ENCODE measurements around the gene PXK. TPM values are rescaled to one million over a fixed set of nuclear protein-coding genes. Genes with fewer than 3 reads are reported as not detected.

The PXK gene
- total RNA-seq, 2 experiments from 2014 or later, result 68.7 to 125 TPM

DNA sequence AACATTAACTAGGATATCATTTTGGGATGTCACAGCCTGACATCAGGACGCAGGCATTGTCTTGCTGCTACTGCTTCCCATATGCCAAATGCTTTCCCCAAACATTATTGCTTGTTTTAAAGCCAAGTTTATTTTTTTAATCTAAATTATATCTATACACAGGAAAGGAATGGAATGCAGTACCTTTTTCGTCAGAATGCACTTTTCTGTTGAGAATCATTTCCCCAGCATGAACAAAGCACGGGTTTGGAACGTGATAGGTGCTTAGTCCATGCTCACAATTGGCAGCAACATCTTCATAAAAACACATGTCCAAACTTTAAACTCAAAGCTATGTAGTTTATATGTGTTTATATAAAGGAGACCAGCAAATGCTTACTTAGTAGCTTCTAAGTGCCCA lies 26.1 kb downstream of the PXK start:
- Histone ChIP-seq H3K36me3 (ENCODE audit: insufficient read depth, low read length) (peaks cover 53% of the 10 kb centered on the region), H3K27ac (ENCODE audit: low read depth, low read length, poor library complexity, severe bottlenecking) (no peak overlapping the region), H4K20me1 (ENCODE audit: insufficient read depth, low read length) (no peaks in the 10 kb centered on the region), H3K79me2 (ENCODE audit: insufficient read depth, low read depth, low read length) (peaks cover 97% of the 10 kb centered on the region), H3K9me3 (ENCODE audit: low read length) (no peaks in the 10 kb centered on the region), H3K9me2 (ENCODE audit: insufficient read depth, low read length) (no peaks in the 10 kb centered on the region), H2AFZ (ENCODE audit: low read length) (no peak overlapping the region), H3K4me2 (ENCODE audit: low read length) (no peak overlapping the region), H3K4me3 (ENCODE audit: low read depth, low read length, poor library complexity, severe bottlenecking) (no peak overlapping the region), H3K4me1 (ENCODE audit: insufficient read depth, low read length, poor library complexity, severe bottlenecking) (peaks cover 64% of the 10 kb centered on the region)
- ChIA-PET CTCF (ENCODE audit: unreplicated experiment) (no interaction called here), POLR2A (interaction anchor here (1.4 to 2.3 kb wide), 2 partner anchors 9 to 11 kb away, joined by 6 to 9 read pairs; no protein-coding TSS in a partner anchor)
- DNase-seq (ENCODE audit: low spot score), result no peak
- intact Hi-C loops (cut with micrococcal nuclease; ENCODE audit: unreplicated experiment), result no loop called here
- BruUV-seq (replicated peaks), result no TSS peak
- no peak for TF ChIP-seq EZH2phosphoT487 (IDR thresholded peaks at IDR 0.05; ENCODE audit: borderline replicate concordance, low read depth, low read length)
- TF ChIP-seq, protein P1, sequence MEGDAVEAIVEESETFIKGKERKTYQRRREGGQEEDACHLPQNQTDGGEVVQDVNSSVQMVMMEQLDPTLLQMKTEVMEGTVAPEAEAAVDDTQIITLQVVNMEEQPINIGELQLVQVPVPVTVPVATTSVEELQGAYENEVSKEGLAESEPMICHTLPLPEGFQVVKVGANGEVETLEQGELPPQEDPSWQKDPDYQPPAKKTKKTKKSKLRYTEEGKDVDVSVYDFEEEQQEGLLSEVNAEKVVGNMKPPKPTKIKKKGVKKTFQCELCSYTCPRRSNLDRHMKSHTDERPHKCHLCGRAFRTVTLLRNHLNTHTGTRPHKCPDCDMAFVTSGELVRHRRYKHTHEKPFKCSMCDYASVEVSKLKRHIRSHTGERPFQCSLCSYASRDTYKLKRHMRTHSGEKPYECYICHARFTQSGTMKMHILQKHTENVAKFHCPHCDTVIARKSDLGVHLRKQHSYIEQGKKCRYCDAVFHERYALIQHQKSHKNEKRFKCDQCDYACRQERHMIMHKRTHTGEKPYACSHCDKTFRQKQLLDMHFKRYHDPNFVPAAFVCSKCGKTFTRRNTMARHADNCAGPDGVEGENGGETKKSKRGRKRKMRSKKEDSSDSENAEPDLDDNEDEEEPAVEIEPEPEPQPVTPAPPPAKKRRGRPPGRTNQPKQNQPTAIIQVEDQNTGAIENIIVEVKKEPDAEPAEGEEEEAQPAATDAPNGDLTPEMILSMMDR (conservative IDR thresholded peaks at IDR 0.05; ENCODE audit: low read length), result no peak

GRCh38 chr3:58359621-58360020 lies 26.9 kb downstream of the PXK start:
- Histone ChIP-seq H3K36me3 (ENCODE audit: insufficient read depth, low read length) (peaks cover 57% of the 10 kb centered on the region), H3K27ac (ENCODE audit: low read depth, low read length, poor library complexity, severe bottlenecking) (no peak overlapping the region), H3K79me2 (ENCODE audit: insufficient read depth, low read depth, low read length) (peaks cover 97% of the 10 kb centered on the region), H4K20me1 (ENCODE audit: insufficient read depth, low read length) (peaks cover 1% of the 10 kb centered on the region; the same call in 1 of the 2 replicates), H3K9me3 (ENCODE audit: low read length) (no peaks in the 10 kb centered on the region), H3K4me1 (ENCODE audit: insufficient read depth, low read length, poor library complexity, severe bottlenecking) (peaks cover 56% of the 10 kb centered on the region), H3K4me2 (ENCODE audit: low read length) (no peak overlapping the region), H2AFZ (ENCODE audit: low read length) (no peak overlapping the region), H3K9me2 (ENCODE audit: insufficient read depth, low read length) (no peaks in the 10 kb centered on the region), H3K4me3 (ENCODE audit: low read depth, low read length, poor library complexity, severe bottlenecking) (no peak overlapping the region)
- TF ChIP-seq EZH2phosphoT487 (IDR thresholded peaks at IDR 0.05; ENCODE audit: borderline replicate concordance, low read depth, low read length), result no peak
- TF ChIP-seq, protein P1 (conservative IDR thresholded peaks at IDR 0.05; ENCODE audit: low read length), result no peak
- intact Hi-C loops (cut with micrococcal nuclease; ENCODE audit: unreplicated experiment), result no loop called here
- BruUV-seq (replicated peaks), result no TSS peak
- DNase-seq (ENCODE audit: low spot score), result no peak
- ChIA-PET POLR2A (interaction anchor here (0.7 to 2.3 kb wide), 4 partner anchors 10 to 55 kb away, joined by 3 to 9 read pairs (median 4); no protein-coding TSS in a partner anchor), CTCF (ENCODE audit: unreplicated experiment) (no interaction called here)

- peaks cover 44% of the 10 kb centered on the region for H3K4me1 ChIP-seq (ENCODE audit: insufficient read depth, low read length, poor library complexity, severe bottlenecking)
- H3K27ac ChIP-seq (ENCODE audit: low read depth, low read length, poor library complexity, severe bottlenecking), result no peak overlapping the region
- H3K4me3 ChIP-seq (ENCODE audit: low read depth, low read length, poor library complexity, severe bottlenecking), result no peak overlapping the region
- ChIA-PET POLR2A (interaction anchor here (0.9 to 1.5 kb wide), 2 partner anchors 12 to 26 kb away, joined by 3 to 4 read pairs; no protein-coding TSS in a partner anchor), CTCF (ENCODE audit: unreplicated experiment) (no interaction called here)
- H2AFZ ChIP-seq (ENCODE audit: low read length), result no peak overlapping the region
- peaks cover 98% of the 10 kb centered on the region for H3K79me2 ChIP-seq (ENCODE audit: insufficient read depth, low read depth, low read length)
- intact Hi-C loops (cut with micrococcal nuclease; ENCODE audit: unreplicated experiment), result no loop called here
- H3K9me3 ChIP-seq (ENCODE audit: low read length), result no peaks in the 10 kb centered on the region
- TF ChIP-seq, protein P1 (conservative IDR thresholded peaks at IDR 0.05; ENCODE audit: low read length), result no peak
- no peak for TF ChIP-seq EZH2phosphoT487 (IDR thresholded peaks at IDR 0.05; ENCODE audit: borderline replicate concordance, low read depth, low read length)
- DNase-seq (ENCODE audit: low spot score), result no peak
- BruUV-seq (replicated peaks), result no TSS peak
- H3K9me2 ChIP-seq (ENCODE audit: insufficient read depth, low read length), result no peaks in the 10 kb centered on the region
- H4K20me1 ChIP-seq (ENCODE audit: insufficient read depth, low read length), result peaks cover 15% of the 10 kb centered on the region
- H3K4me2 ChIP-seq (ENCODE audit: low read length), result no peak overlapping the region
- peaks cover 72% of the 10 kb centered on the region for H3K36me3 ChIP-seq (ENCODE audit: insufficient read depth, low read length)
These were observed 29.2 kb downstream of the PXK start for GRCh38 chr3:58361866-58362265.

Data from OCI-LY7 (cell line).